Measurements from ENCODE around the gene PON3. TPM values are rescaled to one million over a fixed set of nuclear protein-coding genes. Genes with fewer than 3 reads are reported as not detected.

The PON3 gene
- total and polyA plus RNA-seq, 2 of the 13 experiments (the other 11 are each of a cell fraction or from before 2014, with no cell fraction given): 23.6 to 37.8 TPM

GRCh38 chr7:95441042-95441823 lies 45.1 kb upstream of the PON3 start (continued):
- TF ChIP-seq PHF5A (CRISPR knock-in tag; IDR thresholded peaks at IDR 0.05; ENCODE audit: low read depth, unreplicated experiment) (no peak), HNF4A (CRISPR knock-in tag; IDR thresholded peaks at IDR 0.05) (peak; percentile 70), GFI1 (CRISPR knock-in tag; IDR thresholded peaks at IDR 0.05; ENCODE audit: borderline replicate concordance) (no peak), TEAD3 (CRISPR knock-in tag; optimal IDR thresholded peaks at IDR 0.05; ENCODE audit: borderline replicate concordance) (peak; percentile 82), MED8 (CRISPR knock-in tag; IDR thresholded peaks at IDR 0.05; ENCODE audit: insufficient replicate concordance) (no peak), MXD4 (CRISPR knock-in tag; IDR thresholded peaks at IDR 0.05) (no peak), IKZF5 (CRISPR knock-in tag; IDR thresholded peaks at IDR 0.05) (0 out of 2 replicates have a peak, but pooled peaks have one; percentile 0), RBM22 (optimal IDR thresholded peaks at IDR 0.05; ENCODE audit: low read length) (no peak), PRMT3 (CRISPR knock-in tag; IDR thresholded peaks at IDR 0.05; ENCODE audit: borderline replicate concordance, low read depth) (no peak), NONO (IDR thresholded peaks at IDR 0.05) (no peak), NONO (CRISPR knock-in tag; conservative IDR thresholded peaks at IDR 0.05) (no peak), ZNF800 (CRISPR knock-in tag; IDR thresholded peaks at IDR 0.05) (no peak)
- TF ChIP-seq, protein P1, sequence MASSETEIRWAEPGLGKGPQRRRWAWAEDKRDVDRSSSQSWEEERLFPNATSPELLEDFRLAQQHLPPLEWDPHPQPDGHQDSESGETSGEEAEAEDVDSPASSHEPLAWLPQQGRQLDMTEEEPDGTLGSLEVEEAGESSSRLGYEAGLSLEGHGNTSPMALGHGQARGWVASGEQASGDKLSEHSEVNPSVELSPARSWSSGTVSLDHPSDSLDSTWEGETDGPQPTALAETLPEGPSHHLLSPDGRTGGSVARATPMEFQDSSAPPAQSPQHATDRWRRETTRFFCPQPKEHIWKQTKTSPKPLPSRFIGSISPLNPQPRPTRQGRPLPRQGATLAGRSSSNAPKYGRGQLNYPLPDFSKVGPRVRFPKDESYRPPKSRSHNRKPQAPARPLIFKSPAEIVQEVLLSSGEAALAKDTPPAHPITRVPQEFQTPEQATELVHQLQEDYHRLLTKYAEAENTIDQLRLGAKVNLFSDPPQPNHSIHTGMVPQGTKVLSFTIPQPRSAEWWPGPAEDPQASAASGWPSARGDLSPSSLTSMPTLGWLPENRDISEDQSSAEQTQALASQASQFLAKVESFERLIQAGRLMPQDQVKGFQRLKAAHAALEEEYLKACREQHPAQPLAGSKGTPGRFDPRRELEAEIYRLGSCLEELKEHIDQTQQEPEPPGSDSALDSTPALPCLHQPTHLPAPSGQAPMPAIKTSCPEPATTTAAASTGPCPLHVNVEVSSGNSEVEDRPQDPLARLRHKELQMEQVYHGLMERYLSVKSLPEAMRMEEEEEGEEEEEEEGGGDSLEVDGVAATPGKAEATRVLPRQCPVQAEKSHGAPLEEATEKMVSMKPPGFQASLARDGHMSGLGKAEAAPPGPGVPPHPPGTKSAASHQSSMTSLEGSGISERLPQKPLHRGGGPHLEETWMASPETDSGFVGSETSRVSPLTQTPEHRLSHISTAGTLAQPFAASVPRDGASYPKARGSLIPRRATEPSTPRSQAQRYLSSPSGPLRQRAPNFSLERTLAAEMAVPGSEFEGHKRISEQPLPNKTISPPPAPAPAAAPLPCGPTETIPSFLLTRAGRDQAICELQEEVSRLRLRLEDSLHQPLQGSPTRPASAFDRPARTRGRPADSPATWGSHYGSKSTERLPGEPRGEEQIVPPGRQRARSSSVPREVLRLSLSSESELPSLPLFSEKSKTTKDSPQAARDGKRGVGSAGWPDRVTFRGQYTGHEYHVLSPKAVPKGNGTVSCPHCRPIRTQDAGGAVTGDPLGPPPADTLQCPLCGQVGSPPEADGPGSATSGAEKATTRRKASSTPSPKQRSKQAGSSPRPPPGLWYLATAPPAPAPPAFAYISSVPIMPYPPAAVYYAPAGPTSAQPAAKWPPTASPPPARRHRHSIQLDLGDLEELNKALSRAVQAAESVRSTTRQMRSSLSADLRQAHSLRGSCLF (CRISPR knock-in tag; IDR thresholded peaks at IDR 0.05; ENCODE audit: borderline replicate concordance): no peak
- TF ChIP-seq, protein P2, sequence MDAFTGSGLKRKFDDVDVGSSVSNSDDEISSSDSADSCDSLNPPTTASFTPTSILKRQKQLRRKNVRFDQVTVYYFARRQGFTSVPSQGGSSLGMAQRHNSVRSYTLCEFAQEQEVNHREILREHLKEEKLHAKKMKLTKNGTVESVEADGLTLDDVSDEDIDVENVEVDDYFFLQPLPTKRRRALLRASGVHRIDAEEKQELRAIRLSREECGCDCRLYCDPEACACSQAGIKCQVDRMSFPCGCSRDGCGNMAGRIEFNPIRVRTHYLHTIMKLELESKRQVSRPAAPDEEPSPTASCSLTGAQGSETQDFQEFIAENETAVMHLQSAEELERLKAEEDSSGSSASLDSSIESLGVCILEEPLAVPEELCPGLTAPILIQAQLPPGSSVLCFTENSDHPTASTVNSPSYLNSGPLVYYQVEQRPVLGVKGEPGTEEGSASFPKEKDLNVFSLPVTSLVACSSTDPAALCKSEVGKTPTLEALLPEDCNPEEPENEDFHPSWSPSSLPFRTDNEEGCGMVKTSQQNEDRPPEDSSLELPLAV (CRISPR knock-in tag; conservative IDR thresholded peaks at IDR 0.05; ENCODE audit: low read depth): no peak
- TF ChIP-seq, protein P3, sequence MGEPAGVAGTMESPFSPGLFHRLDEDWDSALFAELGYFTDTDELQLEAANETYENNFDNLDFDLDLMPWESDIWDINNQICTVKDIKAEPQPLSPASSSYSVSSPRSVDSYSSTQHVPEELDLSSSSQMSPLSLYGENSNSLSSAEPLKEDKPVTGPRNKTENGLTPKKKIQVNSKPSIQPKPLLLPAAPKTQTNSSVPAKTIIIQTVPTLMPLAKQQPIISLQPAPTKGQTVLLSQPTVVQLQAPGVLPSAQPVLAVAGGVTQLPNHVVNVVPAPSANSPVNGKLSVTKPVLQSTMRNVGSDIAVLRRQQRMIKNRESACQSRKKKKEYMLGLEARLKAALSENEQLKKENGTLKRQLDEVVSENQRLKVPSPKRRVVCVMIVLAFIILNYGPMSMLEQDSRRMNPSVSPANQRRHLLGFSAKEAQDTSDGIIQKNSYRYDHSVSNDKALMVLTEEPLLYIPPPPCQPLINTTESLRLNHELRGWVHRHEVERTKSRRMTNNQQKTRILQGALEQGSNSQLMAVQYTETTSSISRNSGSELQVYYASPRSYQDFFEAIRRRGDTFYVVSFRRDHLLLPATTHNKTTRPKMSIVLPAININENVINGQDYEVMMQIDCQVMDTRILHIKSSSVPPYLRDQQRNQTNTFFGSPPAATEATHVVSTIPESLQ (CRISPR knock-in tag; conservative IDR thresholded peaks at IDR 0.05): no peak

Data from HepG2 (cell line).